ENCODE measurements around the gene FA2H.

- TF ChIP-seq CTCF (IDR thresholded peaks at IDR 0.05; ENCODE audit: borderline replicate concordance, extremely low read depth, low read length, poor library complexity, severe bottlenecking), result no peak
- no peak for TF ChIP-seq EZH2 (IDR thresholded peaks at IDR 0.05; ENCODE audit: borderline replicate concordance, low read depth, low read length, severe bottlenecking)
Measured at GRCh38 chr16:74748616-74749026, 26.0 kb downstream of the FA2H start.
